SH-SY5Y (cell line): ENCODE results near the gene ENGASE.

Source experiments
- GATA2 ChIP-seq: IDR thresholded peaks from 2 replicates; pipeline ENCODE4 v1.6.1; 2011; ENCODE audit warnings: mild to moderate bottlenecking, low read depth, low read length
- GATA3 ChIP-seq: IDR thresholded peaks from 2 replicates; pipeline ENCODE4 v1.6.1; 2011; ENCODE audit warnings: low read depth, mild to moderate bottlenecking, low read length, moderate library complexity

ENGASE gene

DNA sequence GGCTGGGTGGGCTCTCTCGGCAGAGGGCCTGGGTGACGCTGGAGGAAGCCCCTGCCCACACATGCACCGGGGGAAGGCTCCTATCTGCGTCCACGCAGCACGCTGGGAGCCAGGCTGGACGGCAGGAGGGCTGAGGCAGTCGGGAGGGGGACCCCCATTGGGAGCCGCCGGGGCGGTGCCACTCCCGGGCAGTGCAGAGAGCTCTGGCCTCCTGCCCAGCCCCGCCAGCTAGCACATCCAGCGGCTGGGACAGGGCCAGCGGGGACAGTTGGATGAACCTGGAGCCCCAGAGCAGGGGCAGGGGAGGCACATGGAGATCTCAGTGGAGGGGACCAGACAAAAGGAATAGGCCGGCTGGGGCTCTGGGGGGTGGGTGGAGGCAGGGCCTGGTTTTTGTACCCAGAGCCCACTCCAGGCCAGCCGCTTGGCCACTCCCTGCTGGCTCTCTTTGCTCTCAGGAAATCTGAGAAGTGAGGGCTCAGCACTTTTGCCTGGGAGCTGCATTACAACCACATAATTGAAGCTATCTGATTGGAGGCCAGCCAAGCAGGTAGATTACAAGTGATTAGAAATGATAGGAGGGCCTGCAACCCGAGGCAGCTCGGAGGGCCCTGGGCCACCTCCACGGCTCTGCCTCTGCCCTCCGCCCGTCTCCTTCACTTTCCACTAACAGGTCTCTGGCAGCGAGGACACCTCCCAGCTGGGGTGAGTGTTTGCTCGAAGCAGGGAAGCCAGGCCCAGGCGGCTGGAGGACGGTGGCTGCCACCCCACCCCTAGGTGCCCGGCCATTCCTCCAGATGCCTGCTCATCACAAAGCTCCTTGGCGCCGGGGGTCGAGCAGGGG lies 40.1 kb downstream of the ENGASE start:
- TF ChIP-seq GATA2 (peak; percentile 98), GATA3 (no peak)

DNA sequence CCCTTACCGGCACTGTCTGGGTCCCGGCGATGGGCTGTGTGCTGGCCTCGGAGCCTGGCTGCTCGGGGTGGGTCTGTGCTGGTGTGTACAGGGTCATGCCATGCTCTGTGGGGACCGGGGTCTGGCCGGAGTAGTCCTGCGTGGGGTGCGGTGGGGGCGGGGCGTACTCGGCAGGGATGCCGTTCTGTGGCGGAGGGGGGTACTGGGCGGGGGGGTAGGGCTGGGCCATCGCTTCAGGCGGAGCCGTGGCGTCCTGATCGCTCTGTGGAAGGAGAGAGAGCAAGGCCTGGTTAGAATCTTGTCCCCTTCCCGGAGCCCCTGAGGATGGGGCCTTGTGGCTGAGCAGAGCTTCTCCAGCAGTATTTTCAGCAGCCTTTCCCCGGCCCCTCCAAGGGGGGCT lies 40.9 kb downstream of the ENGASE start:
- TF ChIP-seq GATA2 (no peak), GATA3 (no peak)

DNA sequence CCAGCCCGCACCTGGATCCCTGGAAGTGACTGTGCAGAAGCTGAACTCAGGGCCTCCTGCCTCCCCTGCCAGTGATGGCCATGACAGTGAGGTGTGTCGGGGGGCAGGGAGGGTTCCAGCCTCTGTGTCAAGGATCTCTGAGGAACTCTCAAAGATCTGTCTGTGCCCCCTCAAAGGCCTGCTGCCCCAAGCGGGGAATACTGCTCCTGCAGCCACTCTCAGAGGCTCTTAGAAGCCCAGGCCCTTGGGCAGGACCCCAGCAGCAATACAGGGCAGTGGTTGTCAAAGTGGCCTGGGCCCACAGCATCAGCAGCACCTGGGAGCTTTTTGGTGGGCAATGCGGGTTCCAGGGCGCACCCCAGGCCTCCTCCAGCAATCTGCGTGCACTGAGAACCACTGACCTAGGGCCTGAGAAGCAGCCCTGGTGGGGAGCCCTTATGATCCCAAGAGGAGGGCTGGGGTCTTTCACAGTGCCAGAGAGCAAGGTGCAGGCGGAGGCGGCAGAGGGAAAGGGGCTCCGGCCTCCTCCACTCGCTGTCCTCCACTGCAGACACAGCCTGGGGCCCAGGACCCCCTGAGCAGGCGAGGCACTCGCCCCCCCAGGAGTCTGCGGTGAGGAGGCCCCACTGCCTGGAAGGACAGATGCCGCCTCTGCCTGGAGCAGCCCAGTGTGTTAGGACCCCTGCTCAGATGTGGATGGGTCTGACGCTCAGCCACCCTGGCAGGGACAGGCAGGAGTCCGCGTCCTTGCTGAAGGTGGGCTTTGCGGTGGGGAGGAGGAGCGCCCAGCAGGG lies 42.1 kb downstream of the ENGASE start:
- TF ChIP-seq GATA2 (no peak), GATA3 (no peak)

DNA sequence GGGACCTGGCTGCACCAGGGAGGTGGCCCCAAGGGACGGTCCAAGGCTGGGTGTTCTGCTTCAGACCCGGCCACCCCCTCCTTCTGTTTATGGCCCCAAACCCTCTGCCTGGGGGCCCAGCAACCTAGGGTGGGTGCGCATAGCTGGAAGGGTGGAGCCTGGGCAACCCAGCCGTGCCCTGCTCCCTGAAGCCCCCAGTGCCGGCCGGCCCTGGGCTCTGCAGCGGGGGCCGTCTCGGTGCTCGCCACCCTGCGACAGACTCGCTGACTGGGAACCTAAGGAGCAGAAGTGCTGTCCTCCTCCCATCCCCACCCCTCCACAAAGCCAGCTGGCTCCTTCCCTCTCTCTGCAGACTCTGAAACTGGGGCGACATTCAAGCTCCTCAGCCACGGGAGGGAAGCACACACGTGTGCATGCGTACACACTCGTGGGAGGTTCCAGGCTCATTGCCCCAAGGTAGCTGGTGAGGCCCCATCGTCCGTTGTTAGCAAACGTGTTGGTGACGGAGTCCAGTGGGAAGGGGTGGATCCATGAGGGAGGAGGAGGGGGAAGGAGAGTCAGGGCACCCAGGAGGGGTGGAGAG lies 43.4 kb downstream of the ENGASE start:
- no peak for TF ChIP-seq GATA2
- TF ChIP-seq GATA3 = no peak

DNA sequence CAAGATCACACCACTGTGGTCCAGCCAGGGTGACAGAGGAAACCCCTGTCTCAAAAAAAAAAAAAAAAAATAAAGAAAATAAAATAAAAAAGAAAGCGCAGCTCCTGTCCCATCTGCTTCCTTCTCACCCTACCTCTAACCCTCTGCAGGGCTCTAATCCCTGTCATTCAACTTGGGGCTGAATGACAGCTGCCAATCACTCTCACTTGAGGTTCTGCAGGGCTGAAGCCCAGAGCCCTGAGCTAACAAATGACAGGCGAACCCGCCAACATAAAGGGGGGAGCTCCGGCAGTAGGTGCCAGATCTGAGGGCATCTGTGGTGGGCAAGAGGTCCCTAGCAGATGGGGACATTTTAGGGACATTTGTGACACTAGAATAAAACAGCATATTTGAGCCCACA lies 44.3 kb downstream of the ENGASE start:
- TF ChIP-seq GATA3 (no peak), GATA2 (no peak)

DNA sequence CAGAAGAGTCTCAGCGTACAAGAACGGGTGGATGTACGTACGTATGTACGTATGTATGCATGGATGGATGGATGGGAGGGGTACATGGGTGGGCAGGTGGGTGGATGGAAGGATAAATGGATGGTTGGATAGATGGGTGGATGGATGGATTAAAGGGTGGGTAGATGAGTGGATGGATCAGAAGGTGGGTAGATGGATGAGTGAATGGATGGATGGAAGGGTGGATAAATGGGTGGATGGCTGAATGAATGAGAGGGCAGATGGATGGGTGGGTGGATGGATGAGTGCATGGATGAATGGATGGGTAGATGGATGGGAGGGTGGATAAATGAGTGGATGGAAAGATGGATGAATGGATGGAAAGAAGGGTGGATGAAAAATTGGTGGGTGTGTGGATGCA lies 45.6 kb downstream of the ENGASE start:
- TF ChIP-seq GATA2 = no peak
- TF ChIP-seq GATA3 = no peak

DNA sequence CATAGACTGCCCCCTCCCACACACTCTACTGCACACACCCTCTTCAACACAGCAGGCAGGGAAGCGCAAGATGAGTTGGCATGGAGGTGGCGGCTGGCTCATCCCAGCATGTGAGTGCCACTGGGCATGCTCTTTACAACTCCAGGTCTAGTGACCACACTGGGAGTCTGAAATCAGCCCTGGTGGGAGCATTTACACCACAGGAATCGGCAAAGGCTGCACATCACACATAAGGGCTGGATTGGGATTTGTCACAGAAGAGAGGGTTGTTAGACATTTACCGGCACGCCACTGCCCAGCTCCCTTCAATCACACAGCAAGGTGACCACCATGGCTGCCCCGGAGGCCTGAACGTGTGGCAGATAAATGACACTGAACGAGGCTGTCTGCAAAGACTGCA lies 49.4 kb downstream of the ENGASE start:
- no peak for TF ChIP-seq GATA2
- TF ChIP-seq GATA3 = no peak

DNA sequence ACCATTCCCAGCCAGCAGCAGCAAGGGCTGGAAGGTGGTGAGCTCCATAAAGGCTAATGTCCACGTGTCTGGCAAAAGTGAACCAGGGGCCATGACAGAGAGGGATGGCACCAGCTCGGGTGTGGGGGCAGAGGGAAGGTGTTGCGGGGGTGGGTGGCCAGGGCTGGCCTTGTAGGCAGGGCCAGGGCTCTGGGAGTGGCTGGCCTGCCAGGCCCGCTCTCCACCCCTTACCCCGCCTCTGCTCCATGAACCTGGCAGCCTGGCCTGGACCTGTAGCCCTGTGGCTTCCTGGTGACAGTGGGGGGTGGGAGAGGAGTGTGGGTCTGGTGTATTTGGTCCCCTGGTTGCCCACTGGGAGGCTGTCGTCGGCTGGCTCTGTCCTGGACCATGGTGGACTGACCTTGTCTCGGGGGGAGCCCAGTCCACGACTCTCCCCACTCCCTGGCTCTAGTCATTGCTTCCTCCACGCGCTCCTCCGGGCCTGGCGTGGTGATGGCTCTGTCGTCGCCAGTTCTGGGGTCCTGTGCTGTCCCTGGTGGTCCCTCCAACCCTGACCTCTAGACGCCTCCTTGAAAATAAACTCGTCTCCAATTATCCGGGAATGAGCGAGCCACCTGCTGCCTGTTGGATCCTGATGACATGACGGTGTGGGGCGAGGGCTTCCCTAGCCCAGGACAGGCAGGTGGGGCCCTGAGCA lies 50.0 kb downstream of the ENGASE start:
- no peak for TF ChIP-seq GATA3
- no peak for TF ChIP-seq GATA2

DNA sequence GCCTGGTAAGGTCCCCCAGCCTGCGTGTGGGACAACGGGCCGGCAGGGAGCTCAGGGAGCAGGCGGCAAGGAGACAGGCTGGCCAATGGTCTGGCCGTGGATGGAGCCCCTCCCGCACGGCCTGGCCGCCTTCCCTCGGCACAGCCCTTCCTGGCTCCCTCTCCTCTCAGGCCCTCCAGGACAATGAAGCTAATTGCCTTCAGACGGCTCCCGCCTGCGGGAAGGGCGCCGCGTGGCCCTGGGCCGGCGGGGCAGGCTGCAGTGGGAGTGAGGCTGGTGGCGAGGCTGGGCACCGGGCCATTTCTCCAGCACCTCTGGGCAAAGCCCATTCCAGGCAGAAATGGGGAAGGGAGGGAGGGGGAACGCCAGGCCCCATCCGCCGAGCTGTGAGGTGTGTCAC lies 50.9 kb downstream of the ENGASE start:
- TF ChIP-seq GATA3 = no peak

DNA sequence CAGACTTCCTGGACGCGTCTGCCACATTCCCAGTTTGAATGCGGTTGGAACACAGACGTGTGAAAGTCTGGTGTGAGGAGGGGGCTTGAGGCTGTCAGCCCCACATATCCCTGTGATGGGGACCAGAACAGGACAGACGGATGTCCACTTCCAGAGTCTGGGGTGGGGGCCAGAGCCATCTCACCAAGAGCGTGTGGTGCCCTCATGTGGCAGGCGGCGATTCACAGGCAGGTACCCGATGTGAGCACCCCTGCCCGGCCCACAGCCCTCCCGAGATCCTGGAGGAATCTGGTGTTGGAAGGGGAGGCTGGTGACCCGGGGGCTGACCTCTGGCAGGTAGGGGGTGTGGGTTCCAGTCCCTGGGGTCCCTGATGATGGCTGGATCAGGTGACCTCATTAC lies 51.5 kb downstream of the ENGASE start:
- TF ChIP-seq GATA2 (no peak), GATA3 (no peak)

DNA sequence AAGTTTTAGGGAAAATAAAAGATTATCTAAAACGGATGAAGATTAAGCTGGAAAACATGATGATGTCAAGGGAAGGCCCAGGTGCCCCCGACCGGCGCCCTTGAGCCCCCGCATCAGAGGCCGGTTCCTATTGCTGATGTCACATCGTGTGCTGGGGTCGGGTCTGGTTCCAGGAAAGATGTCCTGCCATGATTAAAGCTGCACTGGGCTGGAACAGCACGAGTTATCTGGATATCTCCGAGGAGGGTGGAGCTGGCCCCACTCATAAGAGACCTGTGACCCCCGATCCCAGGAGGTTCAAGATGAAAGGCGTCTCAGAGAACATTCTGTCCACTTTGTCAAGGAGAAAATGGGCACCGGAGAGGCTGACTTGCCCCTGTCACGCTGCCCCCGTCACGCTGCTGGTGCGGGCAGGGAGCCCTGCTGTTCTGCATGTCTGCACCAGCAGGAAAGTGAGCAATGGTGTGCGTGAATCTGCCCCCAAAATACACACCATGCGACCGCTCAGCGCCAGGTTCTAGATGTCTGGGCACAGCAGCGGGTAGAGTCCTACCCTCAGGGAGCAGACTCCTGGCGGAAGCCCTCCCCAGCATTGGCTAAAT lies 53.0 kb downstream of the ENGASE start:
- TF ChIP-seq GATA3 (no peak), GATA2 (peak; percentile 51; the same call in 1 of the 2 replicates)

DNA sequence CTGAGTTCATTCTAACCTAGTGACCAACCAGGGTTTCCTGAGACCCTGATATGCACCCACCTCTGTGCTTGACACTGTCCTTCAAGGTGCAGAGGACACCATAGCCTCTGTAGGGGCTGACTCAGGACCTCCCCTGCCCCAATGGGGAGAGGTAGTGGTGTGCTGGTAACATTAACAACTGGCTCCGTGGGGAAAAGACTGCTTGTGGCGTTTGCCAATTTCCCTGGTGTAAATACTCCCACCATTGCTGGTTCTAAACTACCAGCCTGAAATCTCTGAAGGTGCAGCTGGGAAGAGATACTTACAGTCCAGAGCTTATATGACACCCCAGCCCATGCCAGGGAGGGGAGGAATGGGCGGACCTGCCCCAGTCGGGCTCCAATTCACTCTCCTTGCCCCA lies 54.9 kb downstream of the ENGASE start:
- TF ChIP-seq GATA3 = no peak

DNA sequence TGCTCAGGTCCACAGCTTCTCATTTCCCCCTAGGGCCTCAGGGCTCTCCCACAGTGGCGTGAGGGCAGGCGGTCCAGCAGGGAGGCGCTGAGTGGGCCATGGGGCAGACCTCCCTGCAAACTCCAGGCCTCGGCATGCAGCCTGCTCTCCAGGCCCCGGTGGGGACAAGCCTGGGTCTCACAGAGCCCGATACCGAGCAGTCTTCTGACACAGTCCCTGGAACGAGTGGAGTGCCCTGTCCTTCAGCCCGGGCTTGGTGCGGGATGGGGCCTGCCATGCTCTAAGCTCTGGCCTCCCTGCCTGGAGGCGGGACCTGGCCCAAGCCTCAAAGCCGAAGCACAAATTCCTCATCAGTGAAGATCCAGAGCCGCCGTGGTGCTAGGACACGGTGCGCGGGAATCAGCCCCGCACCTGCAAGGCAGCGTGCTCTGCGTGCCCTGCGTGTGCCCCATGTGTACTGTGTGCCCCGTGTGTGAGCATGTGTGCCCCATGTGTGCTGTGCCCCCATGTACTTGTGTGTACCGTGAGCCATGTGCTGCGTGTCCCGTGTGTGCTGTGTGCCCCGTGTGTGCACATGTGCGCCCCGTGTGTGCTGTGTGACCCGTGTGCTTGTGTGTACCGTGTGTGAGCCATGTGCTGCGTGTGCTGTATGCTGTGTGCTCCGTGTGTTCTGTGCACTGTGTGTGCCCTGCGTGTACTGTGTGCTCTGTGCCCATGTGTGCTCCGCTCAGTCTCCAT lies 56.1 kb downstream of the ENGASE start:
- no peak for TF ChIP-seq GATA2

DNA sequence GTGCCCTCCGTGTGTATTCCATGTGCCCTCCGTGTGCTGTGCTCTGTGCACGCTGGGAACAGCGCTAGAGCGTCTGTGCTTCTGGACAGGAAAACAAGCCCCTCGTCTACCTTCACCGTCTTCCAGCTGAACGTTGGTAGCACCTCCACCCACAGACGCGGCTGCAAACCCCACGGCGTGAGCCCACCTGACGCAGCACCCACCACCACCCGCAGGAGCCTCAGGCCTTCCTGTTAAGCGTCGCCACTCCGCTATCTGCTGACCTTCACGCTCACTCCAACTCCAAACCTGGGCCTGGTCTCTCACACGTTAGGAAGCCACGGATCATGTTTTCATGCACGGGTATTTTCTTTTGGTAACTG lies 56.6 kb downstream of the ENGASE start:
- TF ChIP-seq GATA3 (no peak), GATA2 (no peak)
